Ascending aorta (tissue), 2 donors: ENCODE measurements around the gene MAMDC4. TPM values are rescaled to one million over a fixed set of nuclear protein-coding genes. Genes with fewer than 3 reads are reported as not detected.
"Not testable (repeated sequence)": the region's sequence is repeated elsewhere in the genome, so short reads cannot be mapped to it uniquely, and the experiment has no call there.

Experiments used
- DNase-seq, 2 donors: peaks; one replicate each; pipeline ENCODE4 v3.0.0-alpha.2; 2019; ENCODE audit warnings: low spot score in 2 of 2
- H3K27ac ChIP-seq, 2 donors: fragments of 200-600 bp; sonication (generic); one replicate each; pipeline ENCODE4 v1.5.1; 2016 to 2017; ENCODE audit warnings: mild to moderate bottlenecking in 1 of 2
- H3K27me3 ChIP-seq: fragments of 200-600 bp; sonication (generic); one replicate; pipeline ENCODE4 v1.5.1; 2017
- H3K36me3 ChIP-seq, 2 donors: fragments of 200-600 bp; sonication (generic); one replicate each; pipeline ENCODE4 v1.5.1; 2016
- H3K4me1 ChIP-seq, 2 donors: fragments of 200-600 bp; sonication (generic); one replicate each; pipeline ENCODE4 v1.5.1; 2016 to 2017; ENCODE audit warnings: mild to moderate bottlenecking in 1 of 2
- H3K4me3 ChIP-seq, 2 donors: fragments of 200-600 bp; sonication (generic); one replicate each; pipeline ENCODE4 v1.5.1; 2016 to 2017; ENCODE audit warnings: mild to moderate bottlenecking in 1 of 2
- H3K9me3 ChIP-seq, 2 donors: fragments of 200-600 bp; sonication (generic); one replicate each; pipeline ENCODE4 v1.5.1; 2016
- intact Hi-C: fragments of 100-400 bp; cut with DNase I; formaldehyde crosslinking; loops from one replicate; pipeline ENCODE4 v1.15.1; 2023
- total RNA-seq: library from RNA; depleted of rRNA; stranded (reverse); fragments of >200 nt; gene quantifications from one replicate; pipeline ENCODE4 v1.1.0, GENCODE V29; 2016
- TF ChIP-seq, protein P1 (sequence below), 3 experiments: fragments of 200-600 bp in 2 of 3; fragments of 450-650 bp in 1 of 3; sonication (generic) in 2 of 3; IDR thresholded peaks; one replicate each; pipeline ENCODE4 v1.5.1; 2016 to 2019; ENCODE audit warnings: antibody characterized with exemption in 3 of 3, mild to moderate bottlenecking in 1 of 3, moderate library complexity in 1 of 3

MAMDC4 gene
- total RNA-seq, 1 donor from 2014 or later = 5.0 TPM

DNA sequence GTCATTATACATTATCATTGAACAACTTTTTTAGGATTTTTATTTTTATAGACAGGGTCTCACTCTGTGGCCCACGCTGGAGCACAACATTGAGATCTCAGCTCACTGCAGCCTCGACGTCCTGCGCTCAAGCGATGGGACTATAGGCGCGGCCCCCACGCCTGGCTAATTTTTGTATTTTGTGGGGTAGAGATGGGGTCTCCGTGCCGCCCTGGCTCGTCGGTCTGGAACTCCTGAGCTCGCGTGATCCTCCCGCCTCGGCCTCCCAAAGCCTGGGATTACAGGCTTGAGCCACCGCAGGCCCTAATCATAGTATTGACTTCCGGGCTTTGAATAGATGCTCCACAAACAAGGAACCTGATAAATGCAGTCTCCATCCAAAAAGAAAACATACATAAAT is 15.3 kb downstream of the MAMDC4 start:
- H3K4me3 ChIP-seq = no peak overlapping the region
- no peak overlapping the region for H3K27ac ChIP-seq
- H3K4me1 ChIP-seq = peaks cover 5 to 15% of the 10 kb centered on the region in 2 donors
- no peak for DNase-seq
- no peaks in the 10 kb centered on the region for H3K9me3 ChIP-seq
- H3K36me3 ChIP-seq = peaks cover 13 to 16% of the 10 kb centered on the region in 2 donors
- H3K27me3 ChIP-seq = no peaks in the 10 kb centered on the region
- TF ChIP-seq, protein P1, sequence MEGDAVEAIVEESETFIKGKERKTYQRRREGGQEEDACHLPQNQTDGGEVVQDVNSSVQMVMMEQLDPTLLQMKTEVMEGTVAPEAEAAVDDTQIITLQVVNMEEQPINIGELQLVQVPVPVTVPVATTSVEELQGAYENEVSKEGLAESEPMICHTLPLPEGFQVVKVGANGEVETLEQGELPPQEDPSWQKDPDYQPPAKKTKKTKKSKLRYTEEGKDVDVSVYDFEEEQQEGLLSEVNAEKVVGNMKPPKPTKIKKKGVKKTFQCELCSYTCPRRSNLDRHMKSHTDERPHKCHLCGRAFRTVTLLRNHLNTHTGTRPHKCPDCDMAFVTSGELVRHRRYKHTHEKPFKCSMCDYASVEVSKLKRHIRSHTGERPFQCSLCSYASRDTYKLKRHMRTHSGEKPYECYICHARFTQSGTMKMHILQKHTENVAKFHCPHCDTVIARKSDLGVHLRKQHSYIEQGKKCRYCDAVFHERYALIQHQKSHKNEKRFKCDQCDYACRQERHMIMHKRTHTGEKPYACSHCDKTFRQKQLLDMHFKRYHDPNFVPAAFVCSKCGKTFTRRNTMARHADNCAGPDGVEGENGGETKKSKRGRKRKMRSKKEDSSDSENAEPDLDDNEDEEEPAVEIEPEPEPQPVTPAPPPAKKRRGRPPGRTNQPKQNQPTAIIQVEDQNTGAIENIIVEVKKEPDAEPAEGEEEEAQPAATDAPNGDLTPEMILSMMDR (IDR thresholded peaks at IDR 0.05) = no peak
- intact Hi-C loops = no loop called here

DNA sequence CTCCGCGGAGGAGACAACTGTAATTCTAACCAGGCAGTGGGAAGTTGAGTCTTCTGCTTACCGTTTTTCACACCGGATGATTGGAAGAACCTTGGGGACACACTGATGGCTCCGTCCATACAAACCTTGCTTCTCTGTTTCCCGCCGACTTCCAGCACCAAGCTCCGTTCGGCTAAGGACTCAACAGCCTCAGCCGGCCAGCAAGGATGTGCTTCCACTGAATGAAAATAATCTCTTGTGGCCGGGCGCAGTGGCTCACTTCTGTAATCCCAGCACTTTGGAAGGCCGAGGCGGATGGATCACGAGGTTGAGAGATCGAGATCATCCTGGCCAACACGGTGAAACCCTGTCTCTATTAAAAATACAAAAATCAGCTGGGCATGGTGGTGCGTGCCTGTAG is 15.8 kb downstream of the MAMDC4 start:
- H3K27ac ChIP-seq = no peak overlapping the region
- no peaks in the 10 kb centered on the region for H3K27me3 ChIP-seq
- intact Hi-C loops = no loop called here
- no peak for DNase-seq
- TF ChIP-seq, protein P1 (IDR thresholded peaks at IDR 0.05) = no peak
- peaks cover 8 to 11% of the 10 kb centered on the region in 2 donors for H3K36me3 ChIP-seq
- H3K4me1 ChIP-seq = peaks cover 5 to 15% of the 10 kb centered on the region in 2 donors
- H3K4me3 ChIP-seq = no peak overlapping the region
- H3K9me3 ChIP-seq = no peaks in the 10 kb centered on the region

DNA sequence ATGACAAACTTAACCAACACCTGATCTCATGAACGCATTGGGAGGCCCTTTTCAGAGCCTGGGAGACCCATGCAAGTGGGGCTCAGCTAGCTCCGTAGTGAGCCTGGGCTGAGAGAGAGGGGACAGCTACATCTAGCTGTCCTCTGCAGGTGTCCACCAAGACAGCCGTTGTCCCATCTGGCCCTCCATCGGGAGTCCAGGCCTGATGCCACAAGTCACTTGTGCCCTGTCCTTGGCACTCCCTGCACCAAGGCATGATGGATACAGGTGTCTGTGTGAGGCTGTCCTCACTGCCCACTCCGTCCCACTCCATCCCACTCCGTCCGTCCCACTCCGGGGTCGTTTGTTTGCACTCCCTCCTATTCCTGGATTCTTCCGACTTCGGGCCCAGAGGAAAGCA is 16.5 kb downstream of the MAMDC4 start:
- TF ChIP-seq, protein P1 (IDR thresholded peaks at IDR 0.05) = no peak
- no peak overlapping the region for H3K4me3 ChIP-seq
- H3K4me1 ChIP-seq = peaks cover 5 to 15% of the 10 kb centered on the region in 2 donors
- no peaks in the 10 kb centered on the region for H3K27me3 ChIP-seq
- H3K9me3 ChIP-seq = no peaks in the 10 kb centered on the region
- intact Hi-C loops = no loop called here
- no peak overlapping the region for H3K27ac ChIP-seq
- H3K36me3 ChIP-seq = peaks cover 1 to 4% of the 10 kb centered on the region in 2 donors
- no peak for DNase-seq

DNA sequence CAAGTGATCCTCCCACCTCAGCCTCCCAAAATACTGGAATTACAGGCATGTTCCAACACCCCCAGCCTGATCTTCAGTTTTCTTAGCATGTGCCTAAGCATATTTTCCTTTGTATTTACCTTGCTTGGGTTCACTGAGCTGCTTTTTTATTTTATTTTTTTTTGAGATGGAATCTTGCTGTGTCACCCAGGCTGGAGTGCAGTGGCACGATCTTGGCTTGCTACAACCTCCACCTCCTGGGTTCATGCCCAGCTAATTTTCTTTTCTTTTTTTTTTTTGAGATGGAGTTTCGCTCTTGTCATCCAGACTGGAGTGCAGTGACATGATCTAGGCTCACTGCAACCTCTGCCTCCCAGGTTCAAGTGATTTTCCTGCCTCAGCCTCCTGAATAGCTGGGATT is 17.5 kb downstream of the MAMDC4 start:
- H3K36me3 ChIP-seq, intact Hi-C loops, H3K27ac ChIP-seq, H3K9me3 ChIP-seq, DNase-seq, H3K4me3 ChIP-seq, H3K27me3 ChIP-seq: not testable (repeated sequence)
- peaks cover 5 to 11% of the 10 kb centered on the region in 2 donors for H3K4me1 ChIP-seq

DNA sequence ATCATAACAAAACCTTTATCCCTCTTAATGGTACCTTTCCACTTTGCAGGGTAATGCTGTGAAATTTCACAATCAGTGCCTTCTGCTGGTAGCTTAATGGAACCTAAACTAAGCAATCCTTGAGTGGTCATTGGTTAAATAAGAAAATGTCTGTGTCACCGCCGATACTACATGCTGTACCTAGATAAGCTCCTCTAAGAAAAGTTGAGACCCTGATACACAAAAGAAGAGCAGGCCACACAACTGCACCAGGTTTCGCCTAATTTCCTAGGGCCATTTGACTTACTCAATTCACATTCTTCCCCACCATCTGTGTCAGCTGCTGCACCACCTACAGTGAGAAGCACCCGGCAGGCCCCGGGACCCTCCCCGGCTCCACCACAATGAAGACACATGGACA is 23.0 kb downstream of the MAMDC4 start:
- Histone ChIP-seq H3K9me3 (no peaks in the 10 kb centered on the region), H3K4me3 (no peak overlapping the region), H3K4me1 (no peaks in the 10 kb centered on the region), H3K27me3 (no peaks in the 10 kb centered on the region), H3K27ac (no peak overlapping the region), H3K36me3 (no peaks in the 10 kb centered on the region)
- no peak for DNase-seq
- TF ChIP-seq, protein P1 (IDR thresholded peaks at IDR 0.05) = no peak
- intact Hi-C loops = no loop called here

DNA sequence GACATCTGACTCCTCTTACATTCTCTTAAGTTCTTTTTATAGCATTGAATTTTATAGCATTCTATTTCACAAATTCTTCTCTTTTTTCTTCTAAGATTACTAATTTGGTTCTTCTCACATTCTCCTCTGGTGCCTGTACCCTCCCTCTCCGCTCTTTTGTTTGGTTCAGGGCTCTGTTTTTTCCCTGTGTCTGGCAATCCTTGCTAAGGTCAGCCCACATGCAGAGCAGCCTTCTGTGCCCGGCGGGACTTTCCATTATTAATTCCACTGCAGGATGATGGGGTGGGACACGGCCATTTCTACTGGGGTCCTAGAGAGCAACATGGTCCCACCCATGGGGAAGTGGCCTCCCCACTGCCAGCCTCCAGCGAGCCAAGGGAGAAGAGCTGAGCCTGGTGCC is 24.3 kb downstream of the MAMDC4 start:
- no peaks in the 10 kb centered on the region for H3K36me3 ChIP-seq
- H3K9me3 ChIP-seq = no peaks in the 10 kb centered on the region
- no peak for DNase-seq
- H3K27ac ChIP-seq = no peak overlapping the region
- no peaks in the 10 kb centered on the region for H3K27me3 ChIP-seq
- H3K4me3 ChIP-seq = no peak overlapping the region
- no peaks in the 10 kb centered on the region for H3K4me1 ChIP-seq
- TF ChIP-seq, protein P1 (IDR thresholded peaks at IDR 0.05) = no peak
- intact Hi-C loops = no loop called here
